HEK293 (cell line): ENCODE results near the gene ATAD2B.

ENCODE experiments used
- CTCF ChIA-PET: fragments of 350-600 bp; formaldehyde crosslinking; extraction: SDS; loops from one replicate; lab custom pipeline; 2021; ENCODE audit warnings: antibody characterized with exemption; lab: Yijun Ruan, JAX
- POLR2A ChIA-PET: fragments of 300-600 bp; formaldehyde crosslinking; extraction: SDS; loops from one replicate; lab custom pipeline; 2020; ENCODE audit warnings: antibody characterized with exemption, inconsistent platforms; lab: Yijun Ruan, JAX
- H3K27ac ChIP-seq: fragments of 200-500 bp; sonication (Bioruptor generic); 2 replicates; pipeline ENCODE4 v1.5.1; 2014; ENCODE audit warnings: low read depth, low read length, control low read depth, inconsistent platforms; ENCODE audit errors: extremely low read depth
- H3K36me3 ChIP-seq, 2 experiments: fragments of 200-500 bp in 1 of 2; sonication (Bioruptor generic) in 1 of 2; 1 replicate in 1 of 2; 2 replicates in 1 of 2; pipeline ENCODE4 v1.5.1; 2014 to 2017; ENCODE audit warnings: inconsistent platforms in 2 of 2, low read length in 2 of 2; ENCODE audit not compliant: control insufficient read depth in 2 of 2, insufficient read depth in 1 of 2
- H3K4me1 ChIP-seq: fragments of 200-500 bp; sonication (Bioruptor generic); 2 replicates; pipeline ENCODE4 v1.5.1; 2014; ENCODE audit warnings: mild to moderate bottlenecking, low read length, inconsistent platforms; ENCODE audit not compliant: control insufficient read depth, insufficient read depth
- H3K4me3 ChIP-seq: 2 replicates; pipeline ENCODE4 v1.5.1; 2011; ENCODE audit warnings: low read depth, mild to moderate bottlenecking, control low read depth, low read length, moderate library complexity
- H3K9me3 ChIP-seq: fragments of 200-500 bp; sonication (Bioruptor generic); 2 replicates; pipeline ENCODE4 v1.5.1; 2014; ENCODE audit warnings: low read depth, low read length, inconsistent platforms; ENCODE audit not compliant: control insufficient read depth, insufficient read depth
- GLI2 ChIP-seq: fragments of 450-650 bp; formaldehyde crosslinking; IDR thresholded peaks from 2 replicates; pipeline ENCODE4; 2017; ENCODE audit warnings: missing biosample characterization, missing genetic modification characterization, low read depth, borderline replicate concordance
- KLF17 ChIP-seq: fragments of 450-650 bp; formaldehyde crosslinking; IDR thresholded peaks from 2 replicates; pipeline ENCODE4 v1.5.1; 2016; ENCODE audit warnings: missing biosample characterization, missing genetic modification characterization
- MEIS1 ChIP-seq: sonication (generic); formaldehyde crosslinking; IDR thresholded peaks from 2 replicates; pipeline ENCODE4 v1.8.1; 2022; ENCODE audit warnings: missing genetic modification reagents, mild to moderate bottlenecking, borderline replicate concordance
- PRDM6 ChIP-seq: fragments of 450-650 bp; formaldehyde crosslinking; IDR thresholded peaks from 2 replicates; pipeline ENCODE4 v1.5.1; 2017; ENCODE audit warnings: missing biosample characterization, missing genetic modification characterization
- RBAK ChIP-seq: fragments of 450-650 bp; formaldehyde crosslinking; IDR thresholded peaks from 2 replicates; pipeline ENCODE4 v1.5.1; 2016; ENCODE audit warnings: missing biosample characterization, missing genetic modification characterization
- REST ChIP-seq: fragments of 450-650 bp; formaldehyde crosslinking; IDR thresholded peaks from 2 replicates; pipeline ENCODE4 v1.5.1; 2016; ENCODE audit warnings: missing biosample characterization, missing genetic modification characterization
- SETDB1 ChIP-seq: IDR thresholded peaks from one replicate; pipeline ENCODE4 v1.6.1; 2017; ENCODE audit warnings: mild to moderate bottlenecking, low read length, moderate library complexity, mixed read lengths; ENCODE audit not compliant: insufficient read length
- SP7 ChIP-seq: fragments of 450-650 bp; formaldehyde crosslinking; IDR thresholded peaks from 2 replicates; pipeline ENCODE4 v1.5.1; 2016; ENCODE audit warnings: missing biosample characterization, missing genetic modification characterization
- ZBTB11 ChIP-seq: fragments of 450-650 bp; formaldehyde crosslinking; conservative IDR thresholded peaks from 2 replicates; pipeline ENCODE4 v1.5.1; 2016; ENCODE audit warnings: low read depth, missing biosample characterization, missing genetic modification characterization
- ZBTB8A ChIP-seq: fragments of 450-650 bp; formaldehyde crosslinking; IDR thresholded peaks from 2 replicates; pipeline ENCODE4 v1.5.1; 2016; ENCODE audit warnings: missing biosample characterization, missing genetic modification characterization
- ZNF114 ChIP-seq: fragments of 450-650 bp; formaldehyde crosslinking; IDR thresholded peaks from 2 replicates; pipeline ENCODE4 v1.5.0; 2017; ENCODE audit warnings: missing biosample characterization, missing genetic modification characterization
- ZNF140 ChIP-seq: fragments of 450-650 bp; formaldehyde crosslinking; IDR thresholded peaks from 2 replicates; pipeline ENCODE4 v1.5.1; 2016; ENCODE audit warnings: missing biosample characterization, missing genetic modification characterization
- ZNF202 ChIP-seq: fragments of 450-650 bp; formaldehyde crosslinking; IDR thresholded peaks from 2 replicates; pipeline ENCODE4 v1.5.1; 2016; ENCODE audit warnings: missing biosample characterization, missing genetic modification characterization, borderline replicate concordance
- ZNF26 ChIP-seq: fragments of 450-650 bp; formaldehyde crosslinking; IDR thresholded peaks from 2 replicates; pipeline ENCODE4 v1.5.1; 2016; ENCODE audit warnings: missing biosample characterization, missing genetic modification characterization
- ZNF266 ChIP-seq: fragments of 450-650 bp; formaldehyde crosslinking; IDR thresholded peaks from 2 replicates; pipeline ENCODE4 v1.5.1; 2016; ENCODE audit warnings: missing biosample characterization, missing genetic modification characterization, low read depth
- ZNF394 ChIP-seq: fragments of 450-650 bp; formaldehyde crosslinking; IDR thresholded peaks from 2 replicates; pipeline ENCODE4 v1.5.1; 2016; ENCODE audit warnings: missing biosample characterization, missing genetic modification characterization, mild to moderate bottlenecking, moderate library complexity, borderline replicate concordance
- ZNF433 ChIP-seq: fragments of 450-650 bp; formaldehyde crosslinking; IDR thresholded peaks from 2 replicates; pipeline ENCODE4 v1.5.1; 2016; ENCODE audit warnings: missing biosample characterization, missing genetic modification characterization, low read depth
- ZNF555 ChIP-seq: fragments of 450-650 bp; formaldehyde crosslinking; conservative IDR thresholded peaks from 2 replicates; pipeline ENCODE4 v1.5.1; 2017; ENCODE audit warnings: missing biosample characterization, mild to moderate bottlenecking, missing genetic modification characterization, inconsistent platforms
- ZNF558 ChIP-seq: fragments of 450-650 bp; formaldehyde crosslinking; IDR thresholded peaks from 2 replicates; pipeline ENCODE4 v1.5.1; 2016; ENCODE audit warnings: missing biosample characterization, missing genetic modification characterization
- ZNF623 ChIP-seq: fragments of 450-650 bp; formaldehyde crosslinking; IDR thresholded peaks from 2 replicates; pipeline ENCODE4 v1.5.1; 2016; ENCODE audit warnings: missing biosample characterization, missing genetic modification characterization
- ZNF629 ChIP-seq: fragments of 450-650 bp; formaldehyde crosslinking; IDR thresholded peaks from 2 replicates; pipeline ENCODE4 v1.5.1; 2017; ENCODE audit warnings: missing biosample characterization, missing genetic modification characterization
- ZNF654 ChIP-seq: fragments of 450-650 bp; formaldehyde crosslinking; IDR thresholded peaks from 2 replicates; pipeline ENCODE4 v1.5.1; 2016; ENCODE audit warnings: low read depth, missing biosample characterization, missing genetic modification characterization
- ZXDB ChIP-seq: fragments of 450-650 bp; formaldehyde crosslinking; IDR thresholded peaks from 2 replicates; pipeline ENCODE4 v1.5.1; 2016; ENCODE audit warnings: missing biosample characterization, missing genetic modification characterization

Gene ATAD2B

GRCh38 chr2:23904215-23904614, 22.7 kb downstream of the ATAD2B start:
- Histone ChIP-seq H3K36me3 (no peaks in the 10 kb centered on the region), H3K9me3 (no peaks in the 10 kb centered on the region), H3K4me3 (no peak overlapping the region), H3K4me1 (peaks cover 29% of the 10 kb centered on the region), H3K27ac (no peak overlapping the region)
- CTCF ChIA-PET, result interaction anchor here (0.6 kb wide), 3 partner anchors 14 to 137 kb away, joined by 3 to 4 read pairs (median 3); no protein-coding TSS in a partner anchor
- no peak for TF ChIP-seq SP7 (tag by site-specific recombination)
- peak; percentile 48 for TF ChIP-seq PRDM6 (tag by site-specific recombination)
- POLR2A ChIA-PET, result no interaction called here

GRCh38 chr2:23903034-23903433, 23.9 kb downstream of the ATAD2B start:
- POLR2A ChIA-PET, result no interaction called here
- H3K27ac ChIP-seq, result no peak overlapping the region
- H3K9me3 ChIP-seq, result no peaks in the 10 kb centered on the region
- H3K4me1 ChIP-seq, result peaks cover 29% of the 10 kb centered on the region
- no peak overlapping the region for H3K4me3 ChIP-seq
- no peaks in the 10 kb centered on the region for H3K36me3 ChIP-seq
- CTCF ChIA-PET, result no interaction called here
- TF ChIP-seq RBAK (tag by site-specific recombination) (no peak), ZXDB (peak; percentile 40; the same call in 1 of the 2 replicates), ZNF26 (tag by site-specific recombination) (no peak), KLF17 (tag by site-specific recombination) (no peak), ZNF629 (tag by site-specific recombination) (0 out of 2 replicates have a peak, but pooled peaks have one; percentile 12), ZBTB11 (tag by site-specific recombination) (0 out of 2 replicates have a peak, but pooled peaks have one; percentile 24), SETDB1 (no peak), ZNF140 (peak; percentile 75), ZNF433 (tag by site-specific recombination) (peak; percentile 30; the same call in 1 of the 2 replicates), ZNF266 (peak; percentile 42; the same call in 1 of the 2 replicates), MEIS1 (CRISPR knock-in tag) (no peak), ZNF202 (tag by site-specific recombination) (peak; percentile 33; the same call in 1 of the 2 replicates), ZNF114 (tag by site-specific recombination) (no peak), REST (tag by site-specific recombination) (peak; percentile 31; the same call in 1 of the 2 replicates), ZNF558 (tag by site-specific recombination) (0 out of 2 replicates have a peak, but pooled peaks have one; percentile 17), ZNF555 (tag by site-specific recombination) (peak; percentile 49), ZNF623 (tag by site-specific recombination) (peak; percentile 66), ZNF394 (peak; percentile 90), ZBTB8A (peak; percentile 40; the same call in 1 of the 2 replicates), ZNF654 (tag by site-specific recombination) (peak; percentile 21; the same call in 1 of the 2 replicates), GLI2 (tag by site-specific recombination) (no peak; the same call in 1 of the 2 replicates)
